Renal pelvis (tissue), 4 donors: ENCODE results near the gene AUTS2. TPM values are rescaled to one million over a fixed set of nuclear protein-coding genes. Genes with fewer than 3 reads are reported as not detected.

Experiments used
- DNase-seq: peaks from one replicate; pipeline ENCODE4 v3.0.0-alpha.2; 2013
- polyA plus RNA-seq, 3 donors: library from polyadenylated mRNA; unstranded; fragments of 120-200 nt; gene quantifications; one replicate each; pipeline ENCODE4 v1.2.1, GENCODE V29; 2013; ENCODE audit not compliant: insufficient read length in 3 of 3

The AUTS2 gene
- polyA plus RNA-seq, 3 donors: 85.8 to 114 (median 86.6) TPM

DNA sequence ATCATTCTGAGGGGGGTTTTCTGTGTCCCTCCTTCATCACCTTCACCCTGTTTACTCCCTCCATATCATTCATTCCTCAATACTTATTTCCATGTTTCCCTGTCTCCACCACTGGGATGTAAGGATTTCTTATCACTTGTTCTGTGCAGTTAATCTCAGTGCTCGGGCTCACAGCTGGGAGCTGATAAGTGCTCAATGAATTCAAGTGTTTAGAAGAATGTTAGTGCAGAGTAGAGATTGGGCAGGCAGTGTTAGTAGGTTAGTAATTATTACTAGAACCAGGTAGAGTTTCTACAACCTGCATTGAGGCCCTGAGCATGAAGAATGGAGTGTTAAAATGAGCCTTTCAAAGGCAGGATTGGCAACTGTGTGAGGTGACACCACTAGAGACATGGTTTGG, 458.1 kb downstream of the AUTS2 start:
- no peak for DNase-seq

DNA sequence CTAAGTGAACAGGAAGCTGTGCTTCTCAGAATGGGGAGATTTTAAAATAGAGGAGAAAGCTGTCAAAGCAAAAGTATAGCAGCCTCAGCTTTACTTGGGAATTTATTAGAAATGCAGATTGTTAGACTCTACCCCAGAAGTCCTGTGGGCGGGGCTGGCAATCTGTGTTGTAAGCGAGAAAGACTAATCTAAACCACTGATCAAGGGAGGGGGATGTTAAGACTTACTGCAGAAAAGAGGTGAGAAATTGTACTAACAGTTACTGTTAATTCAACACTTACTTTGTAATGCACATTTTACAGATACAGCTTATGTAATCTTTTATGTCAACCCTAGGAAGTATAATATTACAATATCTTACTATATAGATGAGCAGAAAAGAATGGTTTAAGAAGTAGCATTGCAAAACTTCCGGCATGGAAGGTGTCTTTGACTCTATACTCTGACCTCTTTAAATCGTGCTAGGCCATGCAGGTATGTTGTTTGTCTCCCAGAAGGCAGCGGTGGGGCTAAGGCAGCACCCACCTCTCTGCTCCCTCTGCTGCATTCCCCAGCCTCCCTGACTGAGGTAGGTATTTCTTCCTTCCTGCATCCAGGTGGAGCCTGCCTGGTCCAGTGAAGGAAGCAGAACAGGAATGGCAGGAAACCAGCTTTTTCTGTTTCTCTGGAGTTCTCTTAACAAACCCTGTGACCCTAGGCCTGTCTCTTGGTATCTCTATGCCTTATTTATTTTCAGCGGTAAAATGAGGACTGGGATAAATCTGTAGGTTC, 462.2 kb downstream of the AUTS2 start:
- no peak for DNase-seq

DNA sequence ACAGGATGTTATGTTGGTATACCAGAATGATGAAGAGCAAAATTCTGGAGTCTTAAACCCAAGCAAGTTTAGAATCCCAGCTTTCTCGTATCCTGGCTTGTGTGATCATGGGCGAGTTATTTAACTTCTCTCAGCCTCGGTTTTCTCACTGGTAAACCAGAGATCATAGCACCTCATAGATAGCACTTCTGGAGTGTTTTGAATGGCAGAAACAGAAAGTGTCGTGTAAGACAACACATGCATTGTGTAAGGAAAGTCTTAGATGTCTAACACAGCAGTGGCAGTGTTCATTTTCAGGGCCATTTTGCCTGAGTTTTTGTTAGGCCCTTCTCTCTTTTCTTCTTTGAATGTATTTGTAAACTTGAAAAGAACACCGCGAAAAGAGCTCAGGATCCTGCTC, 465.1 kb downstream of the AUTS2 start:
- DNase-seq: no peak

DNA sequence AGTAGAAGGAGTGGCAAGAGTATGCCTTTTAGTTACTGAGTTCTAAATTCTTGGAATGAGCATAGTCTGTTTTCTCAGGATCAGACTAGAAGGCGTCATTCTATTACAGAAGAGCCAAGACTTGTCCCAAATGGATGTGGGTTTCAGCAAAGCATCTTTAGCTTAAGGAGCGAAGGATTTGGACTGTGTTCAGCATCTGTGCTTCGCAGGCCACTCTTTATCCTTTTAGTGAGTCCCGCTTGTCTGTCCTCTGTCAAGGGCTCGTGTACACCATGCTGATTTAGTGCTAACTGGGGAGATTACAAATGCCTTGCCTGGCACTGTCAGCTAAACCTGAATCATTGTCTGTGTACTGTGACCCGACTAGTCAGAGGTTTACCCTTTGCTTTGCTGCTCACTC, 465.7 kb downstream of the AUTS2 start:
- DNase-seq: no peak

- no peak for DNase-seq
Observed at GRCh38 chr7:70066844-70067243, 468.6 kb downstream of the AUTS2 start.

GRCh38 chr7:70068531-70068930, 470.3 kb downstream of the AUTS2 start:
- DNase-seq: no peak

- DNase-seq: no peak
Observed at GRCh38 chr7:70069977-70070376, 471.7 kb downstream of the AUTS2 start.

DNA sequence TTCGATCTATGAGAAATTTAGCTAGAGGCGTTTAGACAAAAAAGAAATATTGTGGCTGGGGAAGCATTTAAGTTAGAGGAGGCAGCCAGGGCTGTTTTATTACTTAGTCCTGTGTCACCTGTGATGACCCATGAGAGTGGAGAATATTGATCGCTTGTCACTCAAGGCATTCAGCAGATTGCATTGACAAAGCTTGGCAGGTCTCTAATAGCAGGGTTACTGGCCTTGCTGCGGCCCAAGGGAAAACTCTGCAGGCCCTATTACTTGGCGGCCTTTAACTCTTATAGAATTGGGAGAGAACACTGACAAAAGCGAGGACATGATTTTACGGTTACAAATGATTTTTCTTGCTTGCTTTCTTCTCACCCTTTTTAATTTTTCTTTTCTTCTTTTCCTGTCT, 473.5 kb downstream of the AUTS2 start:
- no peak for DNase-seq

DNA sequence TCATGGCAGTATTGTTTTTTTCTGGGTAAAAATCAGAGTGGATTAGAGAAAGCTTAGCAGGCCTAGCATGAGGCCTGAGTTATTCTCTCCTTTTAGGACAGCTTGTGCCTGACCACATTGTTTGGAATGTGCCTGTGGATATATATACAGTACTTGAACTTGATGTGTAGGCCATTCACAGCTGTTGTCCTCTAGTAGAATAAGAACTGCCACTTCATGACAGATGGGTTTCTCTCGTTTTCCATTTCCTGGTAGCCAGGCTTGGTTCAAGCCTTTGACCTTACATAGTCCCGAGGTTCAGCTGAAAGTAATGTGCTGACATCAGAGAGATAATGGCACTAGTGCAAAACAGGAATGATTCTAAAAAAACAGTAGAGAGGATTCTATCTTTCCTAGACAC, 473.9 kb downstream of the AUTS2 start:
- peak; percentile 53 for DNase-seq

DNA sequence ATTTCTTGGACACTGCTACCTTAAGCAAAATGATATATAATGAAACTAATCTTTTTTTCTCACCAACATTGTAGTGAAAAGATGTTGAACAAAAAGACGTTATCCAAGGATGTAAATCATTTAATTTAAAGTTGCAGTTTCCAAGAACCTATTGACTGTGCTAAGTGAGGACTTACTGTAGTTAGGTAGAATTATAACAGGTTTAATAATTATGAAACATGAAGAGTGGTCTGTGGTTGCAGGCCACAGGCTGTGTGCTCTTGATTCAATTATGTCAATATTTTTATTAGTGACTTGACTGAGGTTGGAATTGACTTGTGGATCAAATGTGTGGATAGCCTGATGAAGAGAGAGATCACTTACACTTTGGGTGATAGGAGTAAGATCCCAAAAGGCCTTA, 478.1 kb downstream of the AUTS2 start:
- DNase-seq: no peak

GRCh38 chr7:70082099-70082611, 483.9 kb downstream of the AUTS2 start:
- no peak for DNase-seq

DNA sequence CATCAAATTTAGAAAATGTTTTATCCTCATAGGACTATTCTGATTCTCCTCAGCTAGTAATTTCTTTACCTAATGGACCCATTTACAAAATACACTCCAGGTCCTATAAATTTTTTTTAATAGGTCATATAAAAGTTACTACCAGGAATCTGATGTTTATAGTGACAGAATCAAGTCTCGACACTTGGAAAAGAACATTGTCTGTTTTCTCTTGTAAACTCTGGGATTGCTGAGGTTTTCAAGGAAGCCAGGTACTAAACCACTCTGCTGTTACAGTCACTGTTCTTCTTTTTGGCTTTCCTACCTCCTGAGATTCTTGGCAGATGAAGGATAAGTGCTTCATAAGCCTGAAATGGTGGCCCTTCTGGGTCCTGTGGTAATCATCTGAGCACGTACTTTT, 493.1 kb downstream of the AUTS2 start:
- DNase-seq: no peak

DNA sequence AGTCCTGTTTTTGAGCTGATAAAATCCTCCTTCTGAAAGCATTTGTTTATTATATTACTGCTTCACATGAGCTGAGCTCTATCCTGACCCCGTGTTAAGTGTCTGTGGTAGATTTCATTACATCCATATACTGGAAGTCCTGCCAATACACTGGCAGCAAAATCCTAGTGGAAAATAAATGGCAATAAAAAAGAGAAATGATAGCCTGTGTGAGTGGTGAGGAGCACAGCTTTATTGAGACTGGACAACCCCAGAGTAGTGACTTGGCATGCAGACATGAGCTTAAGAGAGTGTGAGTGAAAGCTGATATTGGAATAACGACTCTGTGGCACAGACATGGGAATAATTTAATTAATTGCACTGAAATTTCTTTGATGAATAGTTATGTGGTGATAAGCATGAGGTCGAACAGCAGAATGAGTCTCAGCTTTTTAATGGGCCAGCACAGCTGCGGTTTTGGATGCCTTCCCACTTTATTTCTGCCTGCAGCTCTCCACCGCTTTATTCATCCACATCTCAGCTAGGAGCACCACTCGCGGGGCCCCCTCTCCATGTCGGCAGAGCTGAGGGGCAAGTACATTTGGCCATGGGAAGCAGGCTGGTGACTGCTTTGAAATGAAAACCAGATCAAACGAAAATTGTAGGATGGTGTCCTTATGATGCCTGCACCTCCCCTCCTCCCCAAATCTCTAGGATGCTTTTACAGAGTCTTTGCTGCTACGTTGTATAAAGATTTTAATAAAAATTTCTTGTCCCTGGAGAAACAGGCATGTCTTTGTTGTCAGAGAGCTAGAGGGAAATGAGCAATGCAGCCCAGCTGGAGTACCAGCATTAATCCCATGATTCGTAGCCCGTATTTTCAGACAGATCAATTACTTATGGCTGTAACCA, 494.3 kb downstream of the AUTS2 start:
- DNase-seq: peak; percentile 73

- DNase-seq: no peak
Observed at GRCh38 chr7:70093205-70093904, 495.1 kb downstream of the AUTS2 start.

- DNase-seq: no peak
Observed at GRCh38 chr7:70094831-70095230, 496.6 kb downstream of the AUTS2 start.

DNA sequence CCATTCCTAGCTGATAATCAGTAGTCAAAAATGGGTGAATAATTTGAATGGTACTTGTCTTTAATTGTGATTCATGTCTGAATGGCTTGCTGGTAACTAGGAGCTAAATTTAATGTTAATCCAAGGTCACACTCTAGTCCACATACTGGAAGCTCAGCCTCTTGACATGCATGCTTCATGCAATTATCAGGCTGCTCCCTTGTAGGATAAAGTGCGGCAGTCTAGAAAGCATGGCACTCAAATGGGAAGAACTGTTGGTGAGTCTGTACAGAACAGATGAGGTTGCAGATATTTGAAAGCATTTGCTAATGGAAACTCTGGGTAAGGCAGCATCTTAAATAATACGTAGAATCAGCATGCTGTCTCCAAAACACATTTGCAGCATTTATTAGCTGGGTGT, 499.4 kb downstream of the AUTS2 start:
- DNase-seq: no peak

DNA sequence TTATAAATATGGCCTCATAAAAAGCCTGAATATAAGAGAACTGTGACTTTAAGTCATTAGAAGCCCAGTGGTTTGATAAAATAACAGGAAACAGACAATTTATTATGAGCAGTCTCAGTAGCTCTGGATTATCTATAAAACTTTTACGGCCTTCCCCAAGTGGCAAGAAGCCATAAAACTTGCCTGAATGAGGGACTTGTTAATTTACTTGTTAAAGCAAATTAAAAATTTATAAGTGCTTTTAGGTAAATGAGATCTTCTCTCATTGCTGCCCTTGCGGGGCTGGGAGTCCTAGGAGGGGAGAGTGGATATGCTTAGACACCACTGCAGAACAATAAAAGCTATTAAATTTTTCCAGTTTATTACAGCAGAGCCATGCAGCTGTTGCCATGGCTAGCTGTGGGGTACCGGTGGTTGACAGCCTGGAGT, 499.9 kb downstream of the AUTS2 start:
- no peak for DNase-seq

DNA sequence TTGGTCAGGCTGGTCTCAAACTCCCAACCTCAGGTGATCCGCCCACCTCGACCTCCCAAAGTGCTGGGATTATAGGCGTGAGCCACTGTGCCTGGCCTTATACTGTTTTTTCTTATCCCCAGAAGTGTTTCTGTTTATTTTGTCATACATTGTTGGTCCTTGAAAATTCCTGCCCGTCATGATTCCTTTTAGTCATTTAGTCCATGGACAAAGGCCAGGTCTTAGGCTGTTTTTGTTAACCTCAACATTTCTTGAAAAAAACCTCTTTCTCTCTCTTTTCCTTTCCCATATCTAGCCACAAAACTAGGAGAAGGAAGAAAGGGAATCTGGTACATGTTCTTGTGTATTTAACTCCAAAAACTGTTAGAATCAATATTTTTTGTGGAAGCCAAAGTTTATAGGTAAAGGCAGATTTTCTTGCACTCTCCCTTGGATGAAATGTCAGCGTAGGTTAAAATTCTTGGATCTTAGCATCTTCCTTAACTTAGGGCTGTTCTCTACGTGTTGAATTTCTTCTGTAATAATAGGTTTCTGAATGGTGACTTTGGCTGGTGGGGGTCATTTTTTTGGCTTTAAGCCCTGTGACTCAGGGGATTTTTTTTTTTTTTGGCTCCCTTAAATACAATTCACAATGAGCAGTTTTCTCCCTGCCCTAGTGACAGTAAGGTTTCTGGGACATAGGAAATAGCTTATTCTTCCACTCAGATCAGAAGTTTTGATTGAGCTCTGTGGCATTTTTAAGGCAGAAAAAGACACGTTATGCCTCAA, 500.8 kb downstream of the AUTS2 start:
- DNase-seq: no peak

GRCh38 chr7:70104243-70104642, 506.0 kb downstream of the AUTS2 start:
- DNase-seq: no peak

- no peak for DNase-seq
Observed at GRCh38 chr7:70113078-70113477, 514.8 kb downstream of the AUTS2 start.

DNA sequence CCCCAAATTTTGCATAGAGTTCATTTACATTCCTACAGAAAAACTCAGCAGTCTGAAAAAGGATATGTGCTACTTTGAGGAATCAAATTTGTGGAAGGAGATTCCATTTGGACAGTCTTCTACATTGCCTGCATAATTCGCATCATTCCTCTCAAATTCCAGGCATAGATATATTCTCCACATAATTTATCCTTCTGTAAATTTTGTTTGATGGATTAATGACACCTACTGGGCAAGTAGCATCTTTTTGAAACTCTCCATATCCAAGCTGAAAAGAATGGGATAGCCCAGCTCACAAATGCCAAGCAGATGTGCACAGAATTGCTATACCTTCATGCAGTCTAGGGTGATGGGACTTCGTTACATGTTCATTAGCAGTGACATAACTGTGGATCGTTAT, 515.3 kb downstream of the AUTS2 start:
- DNase-seq: no peak

GRCh38 chr7:70114806-70115205, 516.5 kb downstream of the AUTS2 start:
- no peak for DNase-seq
